Common myeloid progenitor, CD34-positive (primary cell): ENCODE data around the gene SEC23IP.
"Not testable (repeated sequence)": the region's sequence is repeated elsewhere in the genome, so short reads cannot be mapped to it uniquely, and the experiment has no call there.

Source experiments
- CTCF ChIA-PET: fragments of 350-600 bp; sonication (Branson Sonifier 250); formaldehyde crosslinking; loops from one replicate; lab custom pipeline; 2021; ENCODE audit warnings: antibody characterized with exemption; lab: Charles Lee
- POLR2A ChIA-PET: fragments of 350-600 bp; sonication (Branson Sonifier 250); formaldehyde crosslinking; loops from one replicate; lab custom pipeline; 2021; ENCODE audit warnings: antibody characterized with exemption; lab: Charles Lee
- DNase-seq, 3 donors: peaks; one replicate each; pipeline versions ENCODE4 v3.0.0 to v3.0.0-alpha.2; 2013
- H3K27ac ChIP-seq, 2 experiments: 1 replicate in 1 of 2; 2 replicates in 1 of 2; pipeline ENCODE4 v1.7.0; 2013; ENCODE audit warnings: inconsistent platforms in 2 of 2, low read length in 2 of 2, mild to moderate bottlenecking in 2 of 2, low read depth in 1 of 2, moderate library complexity in 1 of 2; ENCODE audit not compliant: severe bottlenecking in 2 of 2, insufficient read depth in 1 of 2, poor library complexity in 1 of 2
- H3K27me3 ChIP-seq, 5 experiments: replicated peaks in 2 of 5; 1 replicate in 3 of 5; 2 replicates in 2 of 5; pipeline versions ENCODE4 v1.6.1 to v1.7.0; 2013; ENCODE audit warnings: low read length in 4 of 5, mild to moderate bottlenecking in 2 of 5, moderate library complexity in 2 of 5, inconsistent platforms in 1 of 5; ENCODE audit not compliant: insufficient read depth in 5 of 5, control insufficient read depth in 4 of 5
- H3K36me3 ChIP-seq, 4 experiments: 1 replicate in 2 of 4; 2 replicates in 2 of 4; pipeline versions ENCODE4 v1.6.1 to v1.7.0; 2013; ENCODE audit warnings: low read length in 3 of 4, control low read depth in 1 of 4, mild to moderate bottlenecking in 1 of 4; ENCODE audit not compliant: control insufficient read depth in 4 of 4, insufficient read depth in 4 of 4
- H3K4me1 ChIP-seq, 4 experiments: 1 replicate in 3 of 4; 2 replicates in 1 of 4; pipeline versions ENCODE4 v1.6.1 to v1.7.1; 2013; ENCODE audit warnings: low read length in 3 of 4, mild to moderate bottlenecking in 3 of 4, control low read depth in 1 of 4, inconsistent platforms in 1 of 4, moderate library complexity in 1 of 4; ENCODE audit not compliant: control insufficient read depth in 4 of 4, insufficient read depth in 4 of 4; ENCODE audit errors: control extremely low read depth in 1 of 4
- H3K4me3 ChIP-seq, 7 experiments: 1 replicate in 4 of 7; 2 replicates in 3 of 7; pipeline versions ENCODE4 v1.5.1 to v1.7.0; 2013; ENCODE audit warnings: mild to moderate bottlenecking in 7 of 7, low read length in 6 of 7, moderate library complexity in 6 of 7, inconsistent platforms in 2 of 7, low read depth in 2 of 7, control low read depth in 1 of 7; ENCODE audit not compliant: insufficient read depth in 4 of 7, control insufficient read depth in 1 of 7; ENCODE audit errors: extremely low read depth in 1 of 7
- H3K9me3 ChIP-seq, 5 experiments: 1 replicate in 4 of 5; 2 replicates in 1 of 5; pipeline versions ENCODE4 v1.6.1 to v1.7.1; 2013; ENCODE audit warnings: low read length in 4 of 5, mild to moderate bottlenecking in 2 of 5, inconsistent platforms in 1 of 5, low read depth in 1 of 5, moderate library complexity in 1 of 5; ENCODE audit not compliant: control insufficient read depth in 4 of 5, insufficient read depth in 2 of 5; ENCODE audit errors: control extremely low read depth in 1 of 5
- WGBS: methylation state at CpG from one replicate; pipeline ENCODE4 v1.1.5; 2013; ENCODE audit not compliant: insufficient coverage; 5-methylcytosine and 5-hydroxymethylcytosine counted together

SEC23IP gene

GRCh38 chr10:119865699-119866240 is 26.8 kb upstream of the SEC23IP start:
- H3K9me3 ChIP-seq, result peaks cover 0 to 11% (median 2%) of the 10 kb centered on the region in 5 experiments
- H3K4me3 ChIP-seq, result no peak overlapping the region
- no peak for DNase-seq
- H3K27ac ChIP-seq, result no peak overlapping the region
- H3K36me3 ChIP-seq, result peaks cover 0 to 14% (median 7%) of the 10 kb centered on the region in 4 experiments
- H3K4me1 ChIP-seq, result peaks cover 0 to 13% (median 3%) of the 10 kb centered on the region in 4 experiments
- ChIA-PET CTCF (interaction anchor here (1.0 to 2.2 kb wide), 3 partner anchors 116 to 182 kb away, joined by 3 to 4 read pairs (median 4); no protein-coding TSS in a partner anchor), POLR2A (interaction anchor here (1.2 kb wide), 1 partner anchor 27 kb away, joined by 3 read pairs; the partner anchor contains the start of gene SEC23IP)
- H3K27me3 ChIP-seq, result no peaks in the 10 kb centered on the region
- 100% methylated on average over 6 of the region's 6 CpGs for WGBS

GRCh38 chr10:119867317-119867716 is 25.2 kb upstream of the SEC23IP start:
- Histone ChIP-seq H3K27me3 (no peaks in the 10 kb centered on the region), H3K4me3 (no peak overlapping the region), H3K4me1 (peaks cover 0 to 20% (median 13%) of the 10 kb centered on the region in 4 experiments), H3K9me3 (peaks cover 0 to 11% (median 2%) of the 10 kb centered on the region in 5 experiments), H3K36me3 (peaks cover 0 to 14% (median 7%) of the 10 kb centered on the region in 4 experiments), H3K27ac (no peak overlapping the region)
- 92% methylated on average over 6 of the region's 7 CpGs for WGBS
- ChIA-PET CTCF (interaction anchor here (0.9 to 1.4 kb wide), 4 partner anchors 8 to 181 kb away, joined by 3 to 8 read pairs (median 4); no protein-coding TSS in a partner anchor), POLR2A (no interaction called here)
- no peak for DNase-seq

- peaks cover 4 to 34% (median 25%) of the 10 kb centered on the region in 4 experiments for H3K4me1 ChIP-seq
- 100% methylated on average over 1 of the region's 4 CpGs for WGBS
- H3K27ac ChIP-seq, POLR2A ChIA-PET, H3K4me3 ChIP-seq, H3K9me3 ChIP-seq, H3K27me3 ChIP-seq, DNase-seq: not testable (repeated sequence)
- CTCF ChIA-PET, result interaction anchor here (1.1 to 6.0 kb wide), 3 partner anchors 10 to 119 kb away, joined by 4 to 35 read pairs (median 5); no protein-coding TSS in a partner anchor
- H3K36me3 ChIP-seq, result peaks cover 0 to 14% (median 5%) of the 10 kb centered on the region in 4 experiments
Measured at GRCh38 chr10:119869398-119869797, 23.1 kb upstream of the SEC23IP start.

- Histone ChIP-seq H3K27ac (no peak overlapping the region), H3K4me1 (peaks cover 4 to 34% (median 25%) of the 10 kb centered on the region in 4 experiments), H3K36me3 (peaks cover 0 to 3% (median 0%) of the 10 kb centered on the region in 4 experiments), H3K9me3 (no peaks in the 10 kb centered on the region), H3K4me3 (peak overlapping the region; percentile 49 to 94 (median 82)), H3K27me3 (no peaks in the 10 kb centered on the region)
- POLR2A ChIA-PET, result interaction anchor here (0.8 to 1.1 kb wide), 3 partner anchors 10 to 102 kb away, joined by 3 to 5 read pairs (median 3); no protein-coding TSS in a partner anchor
- WGBS, result 0% methylated on average over 31 of the region's 56 CpGs
- peak; percentile 42 to 63 (median 54) for DNase-seq
- CTCF ChIA-PET, result interaction anchor here (0.6 to 6.0 kb wide), 7 partner anchors 9 to 122 kb away, joined by 3 to 35 read pairs (median 4); no protein-coding TSS in a partner anchor
Measured at GRCh38 chr10:119871881-119872609, 20.5 kb upstream of the SEC23IP start.

GRCh38 chr10:119872610-119872859 is 20.0 kb upstream of the SEC23IP start, which contains the start of gene MCMBP:
MCMBP (minus strand) TSS chr10:119872843; CDS start chr10:119872584, 259 bp downstream.
- ChIA-PET POLR2A (interaction anchor here (1.0 kb wide), 2 partner anchors 57 to 65 kb away, joined by 3 read pairs; no protein-coding TSS in a partner anchor), CTCF (interaction anchor here (0.9 to 6.0 kb wide), 7 partner anchors 10 to 122 kb away, joined by 3 to 35 read pairs (median 5); no protein-coding TSS in a partner anchor)
- Histone ChIP-seq H3K27ac (peak within 1 kb of the TSS; percentile 59 to 86), H3K4me1 (peaks cover 4 to 34% (median 25%) of the 10 kb centered on the region in 4 experiments), H3K27me3 (no peaks in the 10 kb centered on the region), H3K36me3 (peaks cover 0 to under 1% (median 0%) of the 10 kb centered on the region in 4 experiments), H3K9me3 (no peaks in the 10 kb centered on the region), H3K4me3 (peak within 1 kb of the TSS; percentile 49 to 94 (median 82))
- WGBS, result 0% methylated on average over 22 of the region's 42 CpGs
- no peak for DNase-seq

- peak; percentile 89 to 94 (median 94) for DNase-seq
- under 1% methylated on average over 61 of the region's 75 CpGs for WGBS
- POLR2A ChIA-PET, result interaction anchor here (0.6 to 1.0 kb wide), 4 partner anchors 20 to 67 kb away, joined by 3 to 4 read pairs (median 3); partner anchors contain the start of gene SEC23IP
- CTCF ChIA-PET, result interaction anchor here (0.9 to 6.0 kb wide), 10 partner anchors 10 to 123 kb away, joined by 3 to 35 read pairs (median 4); no protein-coding TSS in a partner anchor
- Histone ChIP-seq H3K9me3 (no peaks in the 10 kb centered on the region), H3K4me1 (peaks cover 4 to 29% (median 22%) of the 10 kb centered on the region in 4 experiments), H3K27me3 (no peaks in the 10 kb centered on the region), H3K36me3 (no peaks in the 10 kb centered on the region), H3K4me3 (peak overlapping the region; percentile 49 to 94 (median 82)), H3K27ac (peak overlapping the region; percentile 59 to 86)
Measured at GRCh38 chr10:119872860-119873681, 19.5 kb upstream of the SEC23IP start.
